Activated CD8-positive, alpha-beta memory T cell treated with anti-CD3 and anti-CD28 coated beads, Interleukin-2, amount 10 ng/mL, durations not matched to agents 7 days and 5 days (primary cell): Measurements from ENCODE around the gene OR2C1. TPM values are rescaled to one million over a fixed set of nuclear protein-coding genes. Genes with fewer than 3 reads are reported as not detected.

Source experiments
- ATAC-seq: fragments of 150-1000 bp; cut with Tn5 transposase; one replicate; pipeline ENCODE4 v1.10.0; 2021; ENCODE audit warnings: moderate library complexity
- CTCF ChIA-PET: fragments of 350-600 bp; sonication (Branson Sonifier 250); formaldehyde crosslinking; loops from one replicate; lab custom pipeline; 2021; ENCODE audit warnings: antibody characterized with exemption; lab: Charles Lee
- DNase-seq: peaks from one replicate; pipeline ENCODE4 v3.0.0-alpha.2; 2020
- H3K27ac Mint-ChIP-seq: one replicate; pipeline ENCODE4 v1.8.0; 2021; ENCODE audit warnings: mild to moderate bottlenecking, mixed read lengths
- H3K27me3 Mint-ChIP-seq: one replicate; pipeline ENCODE4 v1.8.0; 2021; ENCODE audit warnings: mixed read lengths
- H3K36me3 Mint-ChIP-seq: one replicate; pipeline ENCODE4 v1.8.0; 2021; ENCODE audit warnings: mild to moderate bottlenecking, mixed read lengths
- H3K4me1 Mint-ChIP-seq: one replicate; pipeline ENCODE4 v1.8.0; 2021; ENCODE audit warnings: mixed read lengths
- H3K4me3 Mint-ChIP-seq: one replicate; pipeline ENCODE4 v1.8.0; 2021; ENCODE audit warnings: mild to moderate bottlenecking, moderate library complexity, mixed read lengths
- H3K9me3 Mint-ChIP-seq: one replicate; pipeline ENCODE4 v1.8.0; 2022; ENCODE audit warnings: low read depth, mixed read lengths
- total RNA-seq, 2 experiments: library from RNA; stranded (reverse); gene quantifications; one replicate each; pipeline ENCODE4 v1.2.3, GENCODE V29; 2021

Gene OR2C1
- not detected for total RNA-seq

DNA sequence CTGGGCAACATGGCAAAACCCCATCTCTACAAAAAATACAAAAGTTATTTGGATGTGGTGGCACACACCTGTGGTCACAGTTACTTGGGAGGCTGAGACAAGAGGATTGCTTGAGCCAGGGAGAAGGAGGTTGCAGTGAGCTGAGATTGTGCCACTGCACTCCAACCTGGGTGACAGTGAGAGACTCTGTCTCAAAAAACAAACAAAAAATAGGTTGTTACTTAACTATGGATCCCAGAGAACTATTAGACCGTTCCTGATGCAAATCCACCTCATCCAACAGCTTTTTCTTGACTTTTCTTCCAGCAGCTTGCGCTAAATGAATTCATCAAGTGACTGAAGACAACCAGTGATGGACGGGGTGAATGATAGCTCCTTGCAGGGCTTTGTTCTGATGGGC lies at the start of gene OR2C1:
Gene OR2C1, plus strand, starts transcription at position 301 of the 400 bp plus-strand sequence. Its CDS starts 52 bp downstream, at position 353.
- Mint-ChIP-seq H3K9me3 (peaks cover 17% of the 10 kb centered on the region), H3K4me1 (peaks cover 2% of the 10 kb centered on the region), H3K27me3 (peaks cover 6% of the 10 kb centered on the region), H3K27ac (no peak within 1 kb of the TSS), H3K36me3 (peaks cover 3% of the 10 kb centered on the region), H3K4me3 (no peak within 1 kb of the TSS)
- ATAC-seq (no peak), DNase-seq (no peak)
- CTCF ChIA-PET: no interaction called here

DNA sequence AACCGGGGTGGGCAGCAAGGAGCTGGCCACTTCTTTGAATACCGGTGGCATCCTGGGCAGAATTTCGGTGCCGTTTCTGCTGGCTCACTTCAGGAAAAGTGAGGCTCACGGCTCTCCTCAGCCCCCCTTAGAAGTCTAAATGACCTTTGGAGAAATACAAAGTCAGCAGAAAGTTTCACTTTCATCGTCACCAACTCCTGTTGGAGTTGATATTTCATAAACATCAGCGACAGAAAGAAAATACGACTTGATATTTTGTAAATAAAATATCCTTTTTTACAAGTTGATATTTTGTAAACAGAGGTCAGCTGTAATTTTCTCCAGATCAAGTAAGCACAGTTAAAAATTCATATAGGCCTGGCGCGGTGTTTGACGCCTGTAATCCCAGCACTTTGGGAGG lies 49.6 kb upstream of the OR2C1 start:
- no peak for ATAC-seq
- Mint-ChIP-seq H3K36me3 (peaks cover 81% of the 10 kb centered on the region), H3K4me1 (peaks cover 19% of the 10 kb centered on the region), H3K27ac (peak overlapping the region; percentile 90), H3K9me3 (peaks cover 32% of the 10 kb centered on the region), H3K4me3 (peak overlapping the region; percentile 71), H3K27me3 (no peaks in the 10 kb centered on the region)
- CTCF ChIA-PET: interaction anchor here (0.6 to 1.9 kb wide), 9 partner anchors 9 to 195 kb away, joined by 3 to 5 read pairs (median 3); partner anchors contain the start of genes ZNF174, ZNF200 and ZSCAN32
- DNase-seq: no peak

DNA sequence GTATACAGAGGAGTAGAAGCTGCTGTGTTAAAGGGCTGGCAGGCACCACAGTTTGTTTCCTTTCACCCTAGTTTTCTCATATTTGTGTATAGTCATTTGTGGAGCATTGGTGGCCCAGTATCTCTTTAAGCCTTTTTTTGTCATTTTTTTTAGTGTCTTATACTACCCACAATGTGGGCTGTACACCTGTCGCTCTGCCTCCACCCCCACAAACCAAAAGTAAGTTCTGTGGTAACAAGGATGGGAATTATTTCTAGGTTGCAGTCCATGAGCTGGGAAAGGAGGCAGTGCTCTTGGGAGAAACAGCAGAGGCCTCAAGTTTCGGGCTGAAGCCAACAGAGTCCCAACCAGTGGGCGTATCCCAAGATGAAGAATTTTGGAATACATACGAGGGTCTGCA lies 44.2 kb upstream of the OR2C1 start:
- H3K4me3 Mint-ChIP-seq: no peak overlapping the region
- H3K27me3 Mint-ChIP-seq: no peaks in the 10 kb centered on the region
- peaks cover 97% of the 10 kb centered on the region for H3K36me3 Mint-ChIP-seq
- DNase-seq: no peak
- CTCF ChIA-PET: no interaction called here
- no peak overlapping the region for H3K27ac Mint-ChIP-seq
- H3K9me3 Mint-ChIP-seq: peaks cover 45% of the 10 kb centered on the region
- peaks cover 2% of the 10 kb centered on the region for H3K4me1 Mint-ChIP-seq
- ATAC-seq: no peak

DNA sequence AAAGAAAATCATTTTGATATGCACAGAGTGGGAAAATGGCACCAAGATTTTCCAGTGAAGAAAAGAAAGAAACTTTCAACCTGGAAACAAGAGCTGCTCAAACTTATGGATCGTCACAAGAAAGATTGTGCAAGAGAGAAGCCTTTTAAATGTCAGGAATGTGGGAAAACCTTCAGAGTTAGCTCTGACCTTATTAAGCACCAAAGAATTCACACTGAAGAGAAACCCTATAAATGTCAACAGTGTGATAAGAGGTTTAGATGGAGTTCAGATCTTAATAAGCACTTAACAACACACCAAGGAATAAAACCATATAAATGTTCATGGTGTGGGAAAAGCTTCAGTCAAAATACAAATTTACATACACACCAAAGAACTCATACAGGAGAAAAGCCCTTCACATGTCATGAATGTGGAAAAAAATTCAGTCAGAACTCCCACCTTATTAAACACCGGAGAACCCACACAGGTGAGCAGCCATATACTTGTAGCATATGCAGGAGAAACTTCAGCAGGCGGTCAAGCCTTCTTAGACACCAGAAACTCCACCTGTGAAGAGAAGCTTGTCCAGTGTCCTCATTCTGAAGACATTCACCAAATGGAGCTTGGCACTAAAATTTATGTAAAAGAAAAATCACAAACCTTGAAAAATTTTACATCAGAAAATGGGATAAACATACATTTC lies 38.2 kb upstream of the OR2C1 start:
- no peaks in the 10 kb centered on the region for H3K4me1 Mint-ChIP-seq
- no peak overlapping the region for H3K4me3 Mint-ChIP-seq
- no peak for DNase-seq
- H3K36me3 Mint-ChIP-seq: peaks cover 79% of the 10 kb centered on the region
- H3K27me3 Mint-ChIP-seq: no peaks in the 10 kb centered on the region
- CTCF ChIA-PET: interaction anchor here (0.7 to 1.5 kb wide), 2 partner anchors 9 to 12 kb away, joined by 3 to 4 read pairs; no protein-coding TSS in a partner anchor
- ATAC-seq: no peak
- H3K27ac Mint-ChIP-seq: no peak overlapping the region
- peaks cover 62% of the 10 kb centered on the region for H3K9me3 Mint-ChIP-seq

DNA sequence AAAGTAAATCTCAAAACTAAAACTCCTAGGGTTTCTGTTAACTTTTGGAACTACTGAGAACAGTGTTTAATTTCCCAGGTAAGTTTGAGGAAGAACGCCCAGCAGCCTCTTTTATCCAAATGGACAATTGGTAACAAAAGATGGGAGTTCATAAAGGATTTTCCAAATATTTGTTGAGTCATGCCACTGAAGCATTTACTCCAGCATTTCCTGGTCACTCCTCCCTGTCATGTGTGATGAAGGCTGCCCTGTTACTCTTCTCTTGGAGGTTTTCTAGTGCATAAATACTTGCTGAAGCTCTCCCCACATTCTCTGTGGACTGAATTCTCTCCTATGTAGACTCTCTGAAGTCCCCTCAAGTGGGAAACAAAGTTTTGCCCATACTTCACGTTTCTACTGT lies 33.9 kb upstream of the OR2C1 start:
- no peaks in the 10 kb centered on the region for H3K4me1 Mint-ChIP-seq
- H3K9me3 Mint-ChIP-seq: peaks cover 42% of the 10 kb centered on the region
- ATAC-seq (no peak), DNase-seq (no peak)
- H3K36me3 Mint-ChIP-seq: peaks cover 37% of the 10 kb centered on the region
- H3K27me3 Mint-ChIP-seq: no peaks in the 10 kb centered on the region
- H3K4me3 Mint-ChIP-seq: no peak overlapping the region
- CTCF ChIA-PET: interaction anchor here (1.2 kb wide), 1 partner anchor 38 kb away, joined by 3 read pairs; no protein-coding TSS in a partner anchor
- no peak overlapping the region for H3K27ac Mint-ChIP-seq

DNA sequence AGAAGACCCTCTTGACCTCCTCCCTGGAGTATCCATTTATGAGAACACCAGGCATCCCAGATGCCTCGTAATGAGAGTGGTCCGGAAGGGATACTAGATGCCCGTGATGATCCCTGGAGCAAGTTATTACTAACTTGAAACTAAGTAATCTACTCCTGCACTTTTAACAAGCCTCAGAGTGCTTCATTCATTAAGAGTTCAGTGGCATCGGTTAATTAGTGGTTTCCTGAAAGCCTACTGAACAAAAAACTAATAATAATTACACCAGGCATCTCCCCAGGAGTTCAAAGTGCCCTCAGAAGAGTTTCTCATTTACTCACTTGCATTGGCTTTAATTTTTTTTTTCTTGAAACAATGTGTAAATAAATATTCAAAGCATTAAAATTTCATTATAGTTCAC lies 28.2 kb upstream of the OR2C1 start:
- ATAC-seq (no peak), DNase-seq (no peak)
- H3K27me3 Mint-ChIP-seq: no peaks in the 10 kb centered on the region
- H3K36me3 Mint-ChIP-seq: peaks cover 3% of the 10 kb centered on the region
- H3K4me3 Mint-ChIP-seq: no peak overlapping the region
- H3K27ac Mint-ChIP-seq: no peak overlapping the region
- H3K9me3 Mint-ChIP-seq: peaks cover 12% of the 10 kb centered on the region
- no peaks in the 10 kb centered on the region for H3K4me1 Mint-ChIP-seq
- CTCF ChIA-PET: no interaction called here

DNA sequence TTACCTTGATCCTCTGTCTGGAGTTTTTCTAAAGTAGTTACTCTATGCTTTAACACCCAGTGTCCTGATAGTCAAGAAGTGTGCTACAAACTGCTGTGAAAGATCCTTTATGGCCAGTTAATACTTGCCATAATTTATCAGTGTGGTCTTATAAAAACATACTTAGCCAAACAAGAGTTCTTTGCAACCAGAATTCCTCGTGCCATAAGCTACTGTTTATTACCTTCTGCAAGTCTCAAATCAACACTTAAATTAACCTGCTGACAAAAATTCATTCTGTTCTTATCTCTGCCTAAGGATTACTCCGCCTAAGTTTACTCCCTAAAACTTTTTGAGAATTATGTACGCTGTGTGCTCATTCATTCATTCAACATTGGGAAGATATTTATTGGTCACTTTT lies 27.6 kb upstream of the OR2C1 start:
- peaks cover 12% of the 10 kb centered on the region for H3K9me3 Mint-ChIP-seq
- no peaks in the 10 kb centered on the region for H3K27me3 Mint-ChIP-seq
- peaks cover 4% of the 10 kb centered on the region for H3K36me3 Mint-ChIP-seq
- CTCF ChIA-PET: no interaction called here
- ATAC-seq (no peak), DNase-seq (no peak)
- H3K27ac Mint-ChIP-seq: no peak overlapping the region
- H3K4me1 Mint-ChIP-seq: no peaks in the 10 kb centered on the region
- no peak overlapping the region for H3K4me3 Mint-ChIP-seq

DNA sequence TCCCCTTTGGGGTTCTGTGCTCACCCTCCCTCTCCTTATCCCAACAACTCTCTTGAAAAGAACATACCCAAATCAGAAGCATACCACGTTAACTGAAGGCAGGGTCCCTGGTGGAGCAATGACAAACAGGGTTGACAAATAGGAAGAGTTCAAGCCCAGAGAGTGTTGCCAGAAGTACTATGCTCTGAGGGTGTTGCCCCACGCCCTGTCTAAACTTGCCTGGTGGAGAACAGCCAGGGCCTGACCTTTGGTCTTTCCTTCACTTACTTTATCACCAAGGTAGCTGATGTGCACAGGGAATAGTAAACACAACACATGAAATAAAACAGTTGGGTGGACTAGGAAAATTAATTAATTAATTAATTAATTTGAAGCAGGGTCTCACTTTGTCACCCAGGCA lies 27.0 kb upstream of the OR2C1 start:
- DNase-seq (no peak), ATAC-seq (no peak)
- no peak overlapping the region for H3K27ac Mint-ChIP-seq
- CTCF ChIA-PET: no interaction called here
- no peaks in the 10 kb centered on the region for H3K4me1 Mint-ChIP-seq
- H3K36me3 Mint-ChIP-seq: peaks cover 6% of the 10 kb centered on the region
- peaks cover 13% of the 10 kb centered on the region for H3K9me3 Mint-ChIP-seq
- H3K27me3 Mint-ChIP-seq: no peaks in the 10 kb centered on the region
- H3K4me3 Mint-ChIP-seq: no peak overlapping the region

DNA sequence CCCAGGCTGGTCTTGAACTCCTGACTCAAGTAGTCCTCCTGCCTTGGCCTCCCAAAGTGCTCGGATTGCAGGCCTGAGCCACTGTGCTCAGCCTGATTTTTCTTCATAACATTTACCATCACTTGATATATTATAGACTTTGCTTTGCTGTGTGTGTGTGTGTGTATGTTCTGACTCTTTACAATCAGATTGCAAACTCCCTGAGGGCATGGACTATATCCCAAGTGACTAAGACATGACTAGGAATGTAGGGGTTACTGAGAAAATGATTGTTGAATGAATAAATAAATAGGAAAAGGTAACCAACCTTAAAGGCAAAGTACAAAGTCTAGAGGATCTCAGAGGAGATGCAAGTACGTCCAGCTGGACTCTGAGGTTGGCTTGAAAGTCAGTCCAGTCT lies 9.6 kb upstream of the OR2C1 start:
- Mint-ChIP-seq H3K27ac (no peak overlapping the region), H3K4me1 (no peaks in the 10 kb centered on the region), H3K27me3 (no peaks in the 10 kb centered on the region), H3K36me3 (peaks cover 1% of the 10 kb centered on the region), H3K9me3 (peaks cover 4% of the 10 kb centered on the region), H3K4me3 (no peak overlapping the region)
- DNase-seq (no peak), ATAC-seq (no peak)
- CTCF ChIA-PET: no interaction called here

DNA sequence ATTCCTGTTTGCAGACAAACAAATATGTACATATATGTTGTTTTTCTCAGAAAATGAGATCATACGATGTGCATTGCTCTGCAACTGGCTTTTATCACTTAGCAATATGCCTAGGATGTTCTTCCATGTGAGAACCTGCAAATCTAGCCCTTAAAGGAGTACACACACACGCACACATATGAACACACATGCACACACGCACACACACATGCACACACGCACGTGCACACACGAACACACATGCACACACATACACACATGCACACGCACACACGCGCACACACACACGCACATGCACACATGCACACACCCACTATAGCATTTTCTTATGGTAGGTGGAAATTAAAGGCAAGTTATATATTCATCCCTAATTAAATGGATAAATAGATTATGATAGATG lies 8.1 kb upstream of the OR2C1 start:
- ATAC-seq (no peak), DNase-seq (no peak)
- Mint-ChIP-seq H3K4me3 (no peak overlapping the region), H3K9me3 (peaks cover 2% of the 10 kb centered on the region), H3K4me1 (no peaks in the 10 kb centered on the region), H3K27ac (no peak overlapping the region), H3K36me3 (peaks cover 1% of the 10 kb centered on the region), H3K27me3 (no peaks in the 10 kb centered on the region)
- CTCF ChIA-PET: no interaction called here

DNA sequence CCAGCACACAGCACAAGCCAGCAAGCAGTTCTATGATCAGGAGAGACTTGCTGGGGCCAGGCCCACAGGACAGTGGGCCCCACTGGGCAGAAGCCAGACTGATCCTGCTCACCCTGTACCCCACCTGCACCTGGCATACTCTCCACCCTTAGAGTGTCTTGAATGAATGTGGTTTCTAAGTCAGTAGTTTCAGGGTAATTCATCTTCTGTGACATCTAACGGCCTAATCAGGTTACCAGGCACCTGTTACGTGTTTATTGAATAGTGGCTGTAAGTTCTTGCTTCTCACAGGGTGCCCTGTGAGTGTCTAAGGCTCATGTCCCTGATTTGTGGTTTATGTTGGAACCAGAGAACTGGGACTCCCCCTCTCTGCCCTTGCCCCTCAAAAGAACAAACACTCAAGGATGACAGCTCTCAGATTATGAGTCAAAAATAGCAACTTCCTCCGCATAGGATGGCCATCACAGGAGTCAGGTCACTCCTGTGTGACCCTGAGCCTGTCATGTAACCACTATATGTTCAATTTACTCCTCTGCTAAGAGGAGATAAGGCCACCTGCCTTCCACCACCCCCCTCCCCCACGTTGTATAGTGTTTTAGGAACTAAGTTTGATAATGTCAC lies 7.0 kb upstream of the OR2C1 start:
- DNase-seq: no peak
- ATAC-seq: no peak
- Mint-ChIP-seq H3K27ac (no peak overlapping the region), H3K36me3 (peaks cover 1% of the 10 kb centered on the region), H3K4me1 (peaks cover 2% of the 10 kb centered on the region), H3K4me3 (no peak overlapping the region), H3K27me3 (no peaks in the 10 kb centered on the region), H3K9me3 (peaks cover 2% of the 10 kb centered on the region)
- CTCF ChIA-PET: no interaction called here

DNA sequence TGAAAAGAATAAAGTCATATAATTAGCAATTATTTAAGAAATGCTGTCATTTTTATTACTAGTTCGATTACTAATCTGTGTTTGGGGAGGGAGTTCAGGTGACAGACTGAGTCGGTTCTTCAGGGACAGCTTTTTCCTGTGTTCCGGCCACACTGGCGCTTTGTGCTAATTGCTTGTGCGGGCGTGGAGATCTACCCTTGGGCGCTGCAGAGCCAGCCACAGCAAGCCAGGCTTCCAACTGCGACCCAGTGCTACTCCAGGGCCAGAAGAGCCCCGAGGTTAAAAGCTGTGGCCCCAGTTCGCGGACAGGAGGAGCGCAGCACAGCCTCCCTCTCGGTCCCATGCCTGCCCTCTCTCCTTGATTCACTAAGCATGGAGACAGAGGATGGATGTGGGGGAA lies 6.5 kb upstream of the OR2C1 start:
- H3K4me3 Mint-ChIP-seq: no peak overlapping the region
- DNase-seq: no peak
- no peak for ATAC-seq

DNA sequence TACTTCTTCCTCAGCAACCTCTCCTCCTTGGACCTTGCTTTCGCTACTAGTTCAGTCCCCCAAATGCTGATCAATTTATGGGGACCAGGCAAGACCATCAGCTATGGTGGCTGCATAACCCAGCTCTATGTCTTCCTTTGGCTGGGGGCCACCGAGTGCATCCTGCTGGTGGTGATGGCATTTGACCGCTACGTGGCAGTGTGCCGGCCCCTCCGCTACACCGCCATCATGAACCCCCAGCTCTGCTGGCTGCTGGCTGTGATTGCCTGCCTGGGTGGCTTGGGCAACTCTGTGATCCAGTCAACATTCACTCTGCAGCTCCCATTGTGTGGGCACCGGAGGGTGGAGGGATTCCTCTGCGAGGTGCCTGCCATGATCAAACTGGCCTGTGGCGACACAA lies 429 bp downstream of the OR2C1 start:
- Mint-ChIP-seq H3K4me3 (no peak overlapping the region), H3K27ac (no peak overlapping the region), H3K36me3 (peaks cover 3% of the 10 kb centered on the region), H3K9me3 (peaks cover 19% of the 10 kb centered on the region), H3K27me3 (peaks cover 6% of the 10 kb centered on the region), H3K4me1 (peaks cover 2% of the 10 kb centered on the region)
- no peak for ATAC-seq
- DNase-seq: no peak
- CTCF ChIA-PET: no interaction called here

More for the DNA sequence above, 6.5 kb upstream of the OR2C1 start:
- Mint-ChIP-seq H3K36me3 (peaks cover 1% of the 10 kb centered on the region), H3K4me1 (peaks cover 2% of the 10 kb centered on the region), H3K27ac (no peak overlapping the region), H3K9me3 (peaks cover 2% of the 10 kb centered on the region), H3K27me3 (no peaks in the 10 kb centered on the region)
- CTCF ChIA-PET: no interaction called here

DNA sequence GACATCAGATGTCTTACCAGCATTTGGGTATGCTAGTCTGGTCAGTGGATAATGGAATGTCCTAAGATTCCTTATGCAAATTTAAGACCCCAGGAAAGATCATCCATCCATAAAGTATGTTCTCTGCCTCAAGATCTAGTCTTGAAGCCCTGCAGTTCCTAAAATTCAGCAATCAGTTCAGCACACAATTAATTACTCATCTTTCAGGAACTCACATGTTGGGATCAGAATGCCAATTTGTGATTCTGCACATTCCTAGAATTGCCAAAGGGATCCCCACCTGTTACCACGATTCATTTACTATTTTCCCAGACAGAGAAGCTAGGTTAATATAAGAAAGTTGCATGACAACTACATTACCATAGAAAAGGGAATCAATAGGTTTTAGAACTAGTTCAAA lies 3.2 kb downstream of the OR2C1 start:
- H3K36me3 Mint-ChIP-seq: peaks cover 6% of the 10 kb centered on the region
- DNase-seq (no peak), ATAC-seq (no peak)
- CTCF ChIA-PET: no interaction called here
- peaks cover 6% of the 10 kb centered on the region for H3K27me3 Mint-ChIP-seq
- peaks cover 26% of the 10 kb centered on the region for H3K9me3 Mint-ChIP-seq
- no peak overlapping the region for H3K27ac Mint-ChIP-seq
- peaks cover under 1% of the 10 kb centered on the region for H3K4me1 Mint-ChIP-seq
- no peak overlapping the region for H3K4me3 Mint-ChIP-seq
